ENCODE data around the gene DSCAM. TPM values are rescaled to one million over a fixed set of nuclear protein-coding genes. Genes with fewer than 3 reads are reported as not detected.

The DSCAM gene
- total RNA-seq, 2 donors from 2014 or later: not detected

- DNase-seq (ENCODE audit: low spot score): no peak
- Histone ChIP-seq H3K27ac (no peak overlapping the region), H3K27me3 (no peaks in the 10 kb centered on the region), H3K4me3 (no peak overlapping the region), H3K36me3 (no peaks in the 10 kb centered on the region), H3K4me1 (no peaks in the 10 kb centered on the region), H3K9me3 (no peaks in the 10 kb centered on the region)
- TF ChIP-seq CTCF (IDR thresholded peaks at IDR 0.05): no peak
Measured at GRCh38 chr21:40257342-40257741, 589.6 kb downstream of the DSCAM start.

GRCh38 chr21:40255518-40256444 lies 591.2 kb downstream of the DSCAM start:
- H3K27ac ChIP-seq: no peak overlapping the region
- no peak for DNase-seq (ENCODE audit: low spot score)
- TF ChIP-seq CTCF (IDR thresholded peaks at IDR 0.05): no peak
- no peaks in the 10 kb centered on the region for H3K36me3 ChIP-seq
- peaks cover 0 to 13% of the 10 kb centered on the region in 2 donors for H3K9me3 ChIP-seq
- H3K27me3 ChIP-seq: no peaks in the 10 kb centered on the region
- H3K4me1 ChIP-seq: no peaks in the 10 kb centered on the region
- H3K4me3 ChIP-seq: no peak overlapping the region

GRCh38 chr21:40254540-40255465 lies 592.2 kb downstream of the DSCAM start:
- TF ChIP-seq CTCF (IDR thresholded peaks at IDR 0.05): no peak
- no peak for DNase-seq (ENCODE audit: low spot score)
- Histone ChIP-seq H3K4me3 (no peak overlapping the region), H3K4me1 (no peaks in the 10 kb centered on the region), H3K9me3 (peaks cover 0 to 14% of the 10 kb centered on the region in 2 donors), H3K27me3 (no peaks in the 10 kb centered on the region), H3K27ac (no peak overlapping the region), H3K36me3 (no peaks in the 10 kb centered on the region)

- H3K36me3 ChIP-seq: no peaks in the 10 kb centered on the region
- no peak for DNase-seq (ENCODE audit: low spot score)
- no peak for TF ChIP-seq CTCF (IDR thresholded peaks at IDR 0.05)
- no peak overlapping the region for H3K27ac ChIP-seq
- H3K9me3 ChIP-seq: peaks cover 0 to 14% of the 10 kb centered on the region in 2 donors
- no peaks in the 10 kb centered on the region for H3K4me1 ChIP-seq
- no peaks in the 10 kb centered on the region for H3K27me3 ChIP-seq
- no peak overlapping the region for H3K4me3 ChIP-seq
Measured at GRCh38 chr21:40253112-40253511, 593.8 kb downstream of the DSCAM start.

DNA sequence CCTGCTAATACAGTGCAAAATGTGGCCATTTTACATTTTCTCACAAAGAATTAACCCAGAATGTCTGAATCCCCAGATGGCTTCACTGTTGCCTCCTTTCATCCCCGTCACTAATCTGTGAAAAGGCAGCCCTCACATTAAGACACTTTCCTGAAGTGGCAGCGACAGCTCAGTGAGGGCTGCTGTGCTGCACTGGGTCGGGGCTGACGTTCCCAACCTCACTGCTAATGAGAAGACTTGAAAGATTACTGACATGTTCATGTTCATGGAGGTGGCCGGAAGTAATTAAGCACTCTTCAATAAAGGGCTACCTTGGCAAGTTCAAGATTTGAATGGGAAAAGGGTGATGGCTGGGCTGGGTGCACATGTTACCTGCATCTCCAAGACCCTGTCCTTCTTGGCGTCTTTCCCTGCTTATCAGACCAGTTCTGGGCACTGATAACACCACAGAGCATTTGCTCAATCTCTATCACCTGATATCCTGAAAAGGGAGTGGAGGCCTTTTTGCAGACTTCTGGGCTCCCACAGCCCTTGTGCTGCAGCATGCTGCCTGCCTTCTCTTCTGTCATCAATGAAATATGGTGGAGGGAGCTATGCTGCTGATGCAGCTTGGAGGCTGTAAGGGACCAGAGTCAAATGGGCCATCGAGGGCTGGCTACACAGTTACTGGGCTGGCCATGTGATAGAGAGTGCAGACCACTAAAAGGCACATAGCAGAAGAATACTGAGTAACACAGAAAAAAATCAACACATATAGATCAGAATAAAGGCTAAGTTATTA lies 596.3 kb downstream of the DSCAM start:
- Histone ChIP-seq H3K9me3 (peaks cover 0 to 14% of the 10 kb centered on the region in 2 donors), H3K36me3 (no peaks in the 10 kb centered on the region), H3K27me3 (no peaks in the 10 kb centered on the region), H3K4me1 (no peaks in the 10 kb centered on the region), H3K27ac (no peak overlapping the region), H3K4me3 (no peak overlapping the region)
- TF ChIP-seq CTCF (IDR thresholded peaks at IDR 0.05): no peak
- no peak for DNase-seq (ENCODE audit: low spot score)

Measured in right atrium auricular region (tissue), 2 donors.